PFSK-1 (cell line): Measurements from ENCODE around the gene CABLES2.

Experiments used
- FOXP2 ChIP-seq: optimal IDR thresholded peaks from 2 replicates; pipeline ENCODE3; 2011; ENCODE audit warnings: borderline replicate concordance, control low read depth, inconsistent platforms; ENCODE audit not compliant: insufficient read depth; ENCODE audit errors: extremely low read length, extremely low read depth
- POLR2AphosphoS5 ChIP-seq: IDR thresholded peaks from 2 replicates; pipeline ENCODE4 v1.6.1; 2012; ENCODE audit warnings: low read depth, mild to moderate bottlenecking, control low read depth, low read length, moderate library complexity
- SIN3A ChIP-seq: IDR thresholded peaks from 2 replicates; pipeline ENCODE4 v1.6.1; 2012; ENCODE audit warnings: mild to moderate bottlenecking, low read length, moderate library complexity, borderline replicate concordance; ENCODE audit not compliant: insufficient read depth
- TF ChIP-seq, protein P1 (sequence below), 2 experiments: IDR thresholded peaks; 2 replicates each; pipeline versions ENCODE4 v1.6.1 to v1.8.0; 2011 to 2012; ENCODE audit warnings: low read depth in 2 of 2, low read length in 2 of 2, control low read depth in 1 of 2, inconsistent platforms in 1 of 2, mild to moderate bottlenecking in 1 of 2, moderate library complexity in 1 of 2; ENCODE audit not compliant: insufficient read depth in 1 of 2

DNA sequence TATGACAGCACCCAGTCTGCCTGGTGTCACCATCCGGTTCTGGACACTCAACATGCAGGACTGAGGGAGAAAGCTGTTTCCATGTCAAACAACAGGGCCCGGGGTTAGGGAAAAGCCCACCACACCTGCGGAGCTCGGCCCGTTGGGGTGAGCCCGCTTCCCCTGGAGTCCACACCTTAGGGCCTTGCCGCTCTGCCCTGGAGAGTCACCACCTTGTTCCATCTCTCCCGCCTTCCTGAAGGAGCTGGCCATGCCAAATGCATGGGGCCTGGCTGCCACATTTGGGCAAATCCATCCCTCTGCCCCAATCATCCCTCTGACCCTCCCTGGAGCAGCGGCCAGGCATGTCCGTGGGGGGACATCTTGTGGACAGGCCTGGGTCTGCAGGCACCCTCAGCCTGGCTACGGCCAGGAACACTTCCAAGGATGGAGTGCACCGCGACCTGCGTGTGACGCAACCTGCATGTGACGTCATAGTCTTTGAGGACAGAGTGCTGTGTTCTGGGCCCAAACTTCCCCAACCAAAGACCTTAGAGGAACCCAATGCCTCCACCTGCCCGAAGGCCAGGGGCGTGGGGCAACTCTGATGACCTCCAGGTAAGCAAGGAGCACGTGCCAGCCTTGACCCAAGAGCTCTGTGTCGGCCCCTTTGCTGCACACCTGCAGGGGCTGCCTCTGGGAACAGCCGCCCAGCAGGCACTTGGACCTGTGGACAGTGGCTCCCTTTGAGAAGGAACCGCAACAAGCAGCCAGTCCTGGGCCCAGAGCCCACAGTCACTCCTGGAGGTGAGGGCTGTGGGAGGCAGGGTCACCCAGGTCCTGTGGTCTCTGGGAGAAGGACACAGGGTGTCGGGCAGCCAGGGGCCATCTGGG lies 1.7 kb downstream of the CABLES2 start:
- TF ChIP-seq, protein P1, sequence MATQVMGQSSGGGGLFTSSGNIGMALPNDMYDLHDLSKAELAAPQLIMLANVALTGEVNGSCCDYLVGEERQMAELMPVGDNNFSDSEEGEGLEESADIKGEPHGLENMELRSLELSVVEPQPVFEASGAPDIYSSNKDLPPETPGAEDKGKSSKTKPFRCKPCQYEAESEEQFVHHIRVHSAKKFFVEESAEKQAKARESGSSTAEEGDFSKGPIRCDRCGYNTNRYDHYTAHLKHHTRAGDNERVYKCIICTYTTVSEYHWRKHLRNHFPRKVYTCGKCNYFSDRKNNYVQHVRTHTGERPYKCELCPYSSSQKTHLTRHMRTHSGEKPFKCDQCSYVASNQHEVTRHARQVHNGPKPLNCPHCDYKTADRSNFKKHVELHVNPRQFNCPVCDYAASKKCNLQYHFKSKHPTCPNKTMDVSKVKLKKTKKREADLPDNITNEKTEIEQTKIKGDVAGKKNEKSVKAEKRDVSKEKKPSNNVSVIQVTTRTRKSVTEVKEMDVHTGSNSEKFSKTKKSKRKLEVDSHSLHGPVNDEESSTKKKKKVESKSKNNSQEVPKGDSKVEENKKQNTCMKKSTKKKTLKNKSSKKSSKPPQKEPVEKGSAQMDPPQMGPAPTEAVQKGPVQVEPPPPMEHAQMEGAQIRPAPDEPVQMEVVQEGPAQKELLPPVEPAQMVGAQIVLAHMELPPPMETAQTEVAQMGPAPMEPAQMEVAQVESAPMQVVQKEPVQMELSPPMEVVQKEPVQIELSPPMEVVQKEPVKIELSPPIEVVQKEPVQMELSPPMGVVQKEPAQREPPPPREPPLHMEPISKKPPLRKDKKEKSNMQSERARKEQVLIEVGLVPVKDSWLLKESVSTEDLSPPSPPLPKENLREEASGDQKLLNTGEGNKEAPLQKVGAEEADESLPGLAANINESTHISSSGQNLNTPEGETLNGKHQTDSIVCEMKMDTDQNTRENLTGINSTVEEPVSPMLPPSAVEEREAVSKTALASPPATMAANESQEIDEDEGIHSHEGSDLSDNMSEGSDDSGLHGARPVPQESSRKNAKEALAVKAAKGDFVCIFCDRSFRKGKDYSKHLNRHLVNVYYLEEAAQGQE (IDR thresholded peaks at IDR 0.05; ENCODE audit: insufficient read depth in 1 of 2, low read depth in 2 of 2, low read length in 2 of 2): no peak
- TF ChIP-seq POLR2AphosphoS5: no peak
- no peak for TF ChIP-seq SIN3A
- no peak for TF ChIP-seq FOXP2
